Mucosa of gallbladder (tissue), 1 donor: ENCODE results near the gene SP140. TPM values are rescaled to one million over a fixed set of nuclear protein-coding genes. Genes with fewer than 3 reads are reported as not detected.
"Not testable (repeated sequence)": the region's sequence is repeated elsewhere in the genome, so short reads cannot be mapped to it uniquely, and the experiment has no call there.

Source experiments
- DNase-seq: peaks from one replicate; pipeline ENCODE4 v3.0.0-alpha.2; 2020; ENCODE audit warnings: low spot score
- total RNA-seq: library from RNA; stranded (reverse); gene quantifications from one replicate; pipeline ENCODE4 v1.2.1, GENCODE V29; 2021
- donor health status: DM: no; HTN: no; CAD: no.

SP140 gene
- total RNA-seq, 1 donor from 2014 or later: 4.2 TPM

GRCh38 chr2:230224458-230224857 lies 1.1 kb upstream of the SP140 start:
- no peak for DNase-seq

GRCh38 chr2:230226051-230226551 lies 565 bp downstream of the SP140 start:
- DNase-seq: no peak

- no peak for DNase-seq
These were observed 1.7 kb downstream of the SP140 start for GRCh38 chr2:230227216-230227615.

GRCh38 chr2:230230087-230230486 lies 4.6 kb downstream of the SP140 start:
- DNase-seq: no peak

- DNase-seq: no peak
These were observed 5.1 kb downstream of the SP140 start for GRCh38 chr2:230230496-230231200.

GRCh38 chr2:230231251-230231650 lies 5.7 kb downstream of the SP140 start:
- DNase-seq: no peak

- no peak for DNase-seq
These were observed 8.7 kb downstream of the SP140 start for GRCh38 chr2:230234122-230234722.

- no peak for DNase-seq
These were observed 9.3 kb downstream of the SP140 start for GRCh38 chr2:230234845-230235244.

- DNase-seq: no peak
These were observed 18.7 kb downstream of the SP140 start for GRCh38 chr2:230244211-230244610.

- no peak for DNase-seq
These were observed 20.7 kb downstream of the SP140 start for GRCh38 chr2:230246206-230246605.

- no peak for DNase-seq
These were observed 24.7 kb downstream of the SP140 start for GRCh38 chr2:230250231-230250630.

GRCh38 chr2:230254152-230254881 lies 28.8 kb downstream of the SP140 start:
- DNase-seq: no peak

- DNase-seq: no peak
These were observed 31.3 kb downstream of the SP140 start for GRCh38 chr2:230256733-230257332.

GRCh38 chr2:230258483-230258882 lies 32.9 kb downstream of the SP140 start:
- no peak for DNase-seq

GRCh38 chr2:230262246-230262645 lies 36.7 kb downstream of the SP140 start:
- DNase-seq: no peak

GRCh38 chr2:230264945-230265344 lies 39.4 kb downstream of the SP140 start:
- not testable (repeated sequence) for DNase-seq

- no peak for DNase-seq
These were observed 41.1 kb downstream of the SP140 start for GRCh38 chr2:230266638-230267037.

GRCh38 chr2:230267059-230267458 lies 41.5 kb downstream of the SP140 start:
- no peak for DNase-seq

GRCh38 chr2:230267556-230267955 lies 42.0 kb downstream of the SP140 start:
- DNase-seq: no peak

- DNase-seq: no peak
These were observed 43.2 kb downstream of the SP140 start for GRCh38 chr2:230268606-230269243.

GRCh38 chr2:230269715-230270114 lies 44.2 kb downstream of the SP140 start:
- no peak for DNase-seq

GRCh38 chr2:230282936-230283335 lies 57.4 kb downstream of the SP140 start:
- no peak for DNase-seq
